Right lobe of liver (tissue), 6 donors: ENCODE measurements around the gene RELN. TPM values are rescaled to one million over a fixed set of nuclear protein-coding genes. Genes with fewer than 3 reads are reported as not detected.

Experiments used
- ATAC-seq, 4 donors: fragments of 200-7000 bp; cut with Tn5 transposase; one replicate each; pipeline ENCODE4 v1.9.1; 2020; ENCODE audit warnings: mild to moderate bottlenecking in 4 of 4, moderate library complexity in 4 of 4
- DNase-seq, 3 donors: peaks; one replicate each; pipeline ENCODE4 v3.0.0-alpha.2; 2020
- H3K27ac ChIP-seq, 3 donors: fragments of 200-600 bp; one replicate each; pipeline ENCODE4 v1.8.0; 2022
- H3K27me3 ChIP-seq, 2 donors: fragments of 200-600 bp; one replicate each; pipeline ENCODE4 v1.8.0; 2022
- H3K36me3 ChIP-seq, 4 donors: fragments of 200-600 bp; sonication (generic) in 1 of 4; one replicate each; pipeline versions ENCODE4 v1.5.1 to v1.8.0; 2017 to 2022; ENCODE audit warnings: control low read depth in 1 of 4
- H3K4me1 ChIP-seq, 4 donors: fragments of 200-600 bp; sonication (generic) in 1 of 4; one replicate each; pipeline versions ENCODE4 v1.5.1 to v1.8.0; 2017 to 2022; ENCODE audit warnings: control low read depth in 1 of 4
- H3K4me3 ChIP-seq, 3 donors: fragments of 200-600 bp; one replicate each; pipeline ENCODE4 v1.8.0; 2022
- H3K9me3 ChIP-seq, 4 donors: fragments of 200-600 bp; sonication (generic) in 1 of 4; one replicate each; pipeline versions ENCODE4 v1.5.1 to v1.8.0; 2017 to 2022; ENCODE audit warnings: control low read depth in 1 of 4
- CTCF ChIP-seq, 4 donors: fragments of 200-600 bp in 3 of 4; fragments of 450-650 bp in 1 of 4; IDR thresholded peaks; one replicate each; pipeline versions ENCODE4 v1.5.1 to v1.8.0; 2016 to 2022; ENCODE audit warnings: antibody characterized with exemption in 4 of 4, mild to moderate bottlenecking in 2 of 4
- POLR2A ChIP-seq: fragments of 450-650 bp; IDR thresholded peaks from one replicate; pipeline ENCODE4 v1.6.1; 2017; ENCODE audit warnings: antibody characterized with exemption, mild to moderate bottlenecking
- WGBS: methylation state at CpG from one replicate; pipeline ENCODE4 v1.1.6; 2018; ENCODE audit warnings: low coverage, low lambda C conversion rate; ENCODE audit not compliant: insufficient coverage; ENCODE audit errors: missing lambda C conversion rate; 5-methylcytosine and 5-hydroxymethylcytosine counted together
- intact Hi-C, 2 donors: fragments of 100-400 bp; cut with DNase I; formaldehyde crosslinking; loops; one replicate each; pipeline versions ENCODE4 v1.11.2 to v1.14.1; 2022
- total RNA-seq, 6 experiments: library from RNA; depleted of rRNA in 2 of 6; stranded (reverse); fragments of >200 nt in 2 of 6; fragmentation: NEBNext Ultra II Directional in 3 of 6; extraction: Animal tissue kit (Norgen Biotek cat#: 25700) in 3 of 6; gene quantifications; one replicate each; pipeline versions ENCODE4 v1.1.0 to v1.2.4, GENCODE V29; 2016 to 2023
- donor health status: DM: no; HTN: yes; CAD: no.
- donor health status: DM: no; HTN: no; CAD: no.
- donor health status: DM: no; HTN: no; CAD: no.
- donor health status: DM: no; HTN: yes; CAD: no.
- donor health status: DM: no; HTN: yes; CAD: no.

The RELN gene
- total RNA-seq, 6 experiments from 2014 or later: 11.9 to 35.7 (median 18.9) TPM

DNA sequence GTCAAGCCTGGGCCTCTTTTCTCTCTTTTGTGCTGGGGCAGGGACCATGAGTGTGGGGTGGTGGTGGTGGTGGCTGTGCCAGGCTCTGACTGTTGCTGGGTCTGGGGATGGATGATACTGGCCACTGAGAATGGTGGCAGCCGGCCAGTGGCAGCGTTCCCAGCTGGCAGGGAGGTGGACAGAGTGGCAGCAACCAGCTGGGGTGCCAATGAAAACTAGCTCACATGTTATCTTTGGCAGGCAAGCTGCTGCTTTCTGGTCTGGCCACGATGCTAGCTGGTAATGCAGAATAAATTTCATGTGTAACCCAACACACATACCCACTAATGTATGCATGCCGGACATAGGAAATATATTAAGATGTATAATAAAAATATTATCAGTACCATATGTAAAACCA, 448.4 kb downstream of the RELN start:
- peak; percentile 64 to 83 (median 78) for DNase-seq
- 30% methylated on average over 3 of the region's 4 CpGs for WGBS

GRCh38 chr7:103540338-103540737, 449.1 kb downstream of the RELN start:
- DNase-seq: no peak
- WGBS: 76% methylated on average over 7 of the region's 7 CpGs
- Histone ChIP-seq H3K27me3 (no peaks in the 10 kb centered on the region), H3K9me3 (no peaks in the 10 kb centered on the region), H3K4me3 (no peak overlapping the region), H3K27ac (no peak overlapping the region), H3K36me3 (no peaks in the 10 kb centered on the region), H3K4me1 (no peaks in the 10 kb centered on the region)
- no peak for ATAC-seq
- intact Hi-C loops: no loop called here
- no peak for TF ChIP-seq POLR2A
- TF ChIP-seq CTCF (IDR thresholded peaks at IDR 0.05): no peak

More for the DNA sequence above, 448.4 kb downstream of the RELN start:
- H3K9me3 ChIP-seq: no peaks in the 10 kb centered on the region
- H3K27me3 ChIP-seq: no peaks in the 10 kb centered on the region
- no peaks in the 10 kb centered on the region for H3K36me3 ChIP-seq
- no peak overlapping the region for H3K27ac ChIP-seq
- no peak overlapping the region for H3K4me3 ChIP-seq
- no peak for TF ChIP-seq POLR2A
- TF ChIP-seq CTCF (IDR thresholded peaks at IDR 0.05): no peak
- intact Hi-C loops: no loop called here
- H3K4me1 ChIP-seq: no peaks in the 10 kb centered on the region
- ATAC-seq: peak; percentile 78 to 96 (median 90)

DNA sequence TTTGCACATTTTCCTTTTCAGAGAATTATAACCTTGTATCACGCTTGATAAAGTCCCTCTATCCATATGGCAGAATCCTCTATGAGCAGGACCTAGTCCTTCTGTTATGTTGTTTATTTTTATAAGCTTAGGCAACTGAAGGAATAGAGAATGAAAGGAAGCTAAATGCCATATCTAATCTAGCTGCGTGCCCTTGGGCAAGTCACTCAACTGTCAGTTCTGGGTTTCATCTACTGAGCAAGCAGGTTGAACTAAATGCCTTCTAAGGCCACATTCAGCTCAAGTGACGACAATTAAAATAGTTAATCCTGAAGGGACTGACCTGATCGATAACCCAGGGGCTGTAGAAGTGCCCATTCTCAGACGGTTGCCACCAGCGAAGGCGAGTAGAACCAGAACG, 449.6 kb downstream of the RELN start:
- intact Hi-C loops: no loop called here
- 84% methylated on average over 6 of the region's 8 CpGs for WGBS
- Histone ChIP-seq H3K36me3 (no peaks in the 10 kb centered on the region), H3K9me3 (no peaks in the 10 kb centered on the region), H3K4me1 (no peaks in the 10 kb centered on the region), H3K4me3 (no peak overlapping the region), H3K27ac (no peak overlapping the region), H3K27me3 (no peaks in the 10 kb centered on the region)
- DNase-seq (no peak), ATAC-seq (no peak)
- TF ChIP-seq POLR2A (no peak), CTCF (IDR thresholded peaks at IDR 0.05) (no peak)

GRCh38 chr7:103538964-103539709, 450.3 kb downstream of the RELN start:
- Histone ChIP-seq H3K36me3 (no peaks in the 10 kb centered on the region), H3K4me3 (no peak overlapping the region), H3K4me1 (no peaks in the 10 kb centered on the region), H3K27me3 (no peaks in the 10 kb centered on the region), H3K9me3 (no peaks in the 10 kb centered on the region), H3K27ac (no peak overlapping the region)
- TF ChIP-seq CTCF (IDR thresholded peaks at IDR 0.05): no peak
- TF ChIP-seq POLR2A: no peak
- ATAC-seq (no peak), DNase-seq (no peak)
- WGBS: 77% methylated on average over 9 of the region's 11 CpGs
- intact Hi-C loops: no loop called here
